ENCODE results near the gene CISD1.

DNA sequence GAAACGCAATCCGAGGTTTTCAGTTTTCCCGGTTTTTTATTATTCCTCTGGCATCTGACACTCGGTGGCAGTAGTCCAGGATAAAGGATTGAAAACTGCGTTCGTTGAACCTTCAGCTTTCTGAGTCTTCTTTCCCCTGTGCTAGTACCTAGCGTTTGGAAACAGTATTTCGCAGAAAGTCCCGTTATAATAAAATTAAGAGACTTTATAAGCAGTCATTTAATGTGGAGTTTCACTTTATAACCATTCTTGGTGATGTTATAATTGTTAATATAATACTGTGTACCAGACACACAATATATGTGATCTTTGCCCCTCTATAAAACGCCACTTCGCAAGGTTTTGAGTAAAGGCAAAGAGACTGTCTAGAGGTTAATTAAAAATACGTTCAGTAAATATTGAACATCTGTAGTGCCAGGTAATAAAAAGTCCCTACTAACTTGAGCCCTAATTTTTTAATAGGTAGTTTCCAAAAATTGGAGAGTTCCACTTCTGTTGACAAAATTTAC lies 874 bp downstream of the CISD1 start:
- TF ChIP-seq, protein P1, sequence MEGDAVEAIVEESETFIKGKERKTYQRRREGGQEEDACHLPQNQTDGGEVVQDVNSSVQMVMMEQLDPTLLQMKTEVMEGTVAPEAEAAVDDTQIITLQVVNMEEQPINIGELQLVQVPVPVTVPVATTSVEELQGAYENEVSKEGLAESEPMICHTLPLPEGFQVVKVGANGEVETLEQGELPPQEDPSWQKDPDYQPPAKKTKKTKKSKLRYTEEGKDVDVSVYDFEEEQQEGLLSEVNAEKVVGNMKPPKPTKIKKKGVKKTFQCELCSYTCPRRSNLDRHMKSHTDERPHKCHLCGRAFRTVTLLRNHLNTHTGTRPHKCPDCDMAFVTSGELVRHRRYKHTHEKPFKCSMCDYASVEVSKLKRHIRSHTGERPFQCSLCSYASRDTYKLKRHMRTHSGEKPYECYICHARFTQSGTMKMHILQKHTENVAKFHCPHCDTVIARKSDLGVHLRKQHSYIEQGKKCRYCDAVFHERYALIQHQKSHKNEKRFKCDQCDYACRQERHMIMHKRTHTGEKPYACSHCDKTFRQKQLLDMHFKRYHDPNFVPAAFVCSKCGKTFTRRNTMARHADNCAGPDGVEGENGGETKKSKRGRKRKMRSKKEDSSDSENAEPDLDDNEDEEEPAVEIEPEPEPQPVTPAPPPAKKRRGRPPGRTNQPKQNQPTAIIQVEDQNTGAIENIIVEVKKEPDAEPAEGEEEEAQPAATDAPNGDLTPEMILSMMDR (IDR thresholded peaks at IDR 0.05), result no peak
- TF ChIP-seq POLR2AphosphoS5 (IDR thresholded peaks at IDR 0.05) (no peak), EP300 (IDR thresholded peaks at IDR 0.05) (no peak), POLR2A (IDR thresholded peaks at IDR 0.05) (no peak)
